Liver (tissue), 9 donors: ENCODE results near the gene MEN1. TPM values are rescaled to one million over a fixed set of nuclear protein-coding genes. Genes with fewer than 3 reads are reported as not detected.

Source experiments
- DNase-seq: peaks from one replicate; pipeline ENCODE4 v3.0.0-alpha.2; 2017; ENCODE audit warnings: low spot score
- H3K27ac ChIP-seq, 2 donors: one replicate each; pipeline ENCODE4 v1.7.0; 2013; ENCODE audit warnings: inconsistent platforms in 2 of 2, low read length in 2 of 2, control low read depth in 1 of 2, low read depth in 1 of 2, mild to moderate bottlenecking in 1 of 2
- H3K27me3 ChIP-seq, 4 donors: one replicate each; pipeline versions ENCODE4 v1.6.1 to v1.7.0; 2013; ENCODE audit warnings: low read length in 3 of 4, inconsistent platforms in 1 of 4, mild to moderate bottlenecking in 1 of 4, moderate library complexity in 1 of 4; ENCODE audit not compliant: control insufficient read depth in 4 of 4, insufficient read depth in 4 of 4
- H3K36me3 ChIP-seq, 4 donors: one replicate each; pipeline versions ENCODE4 v1.6.1 to v1.7.0; 2013; ENCODE audit warnings: low read length in 3 of 4, mild to moderate bottlenecking in 3 of 4, low read depth in 1 of 4, moderate library complexity in 1 of 4; ENCODE audit not compliant: control insufficient read depth in 4 of 4, insufficient read depth in 3 of 4
- H3K4me1 ChIP-seq, 4 donors: one replicate each; pipeline versions ENCODE4 v1.6.1 to v1.7.0; 2013; ENCODE audit warnings: low read length in 3 of 4, mild to moderate bottlenecking in 3 of 4, moderate library complexity in 1 of 4; ENCODE audit not compliant: control insufficient read depth in 4 of 4, insufficient read depth in 4 of 4
- H3K4me3 ChIP-seq, 3 donors: one replicate each; pipeline versions ENCODE4 v1.6.1 to v1.7.0; 2013; ENCODE audit warnings: low read length in 3 of 3, control low read depth in 1 of 3, low read depth in 1 of 3, mild to moderate bottlenecking in 1 of 3
- H3K9ac ChIP-seq, 2 donors: one replicate each; pipeline ENCODE4 v1.7.0; 2013; ENCODE audit warnings: low read length in 2 of 2, mild to moderate bottlenecking in 2 of 2, moderate library complexity in 2 of 2, control low read depth in 1 of 2, low read depth in 1 of 2
- H3K9me3 ChIP-seq, 4 donors: one replicate each; pipeline versions ENCODE4 v1.6.1 to v1.7.0; 2013; ENCODE audit warnings: low read length in 3 of 4; ENCODE audit not compliant: control insufficient read depth in 4 of 4
- HNF4A ChIP-seq, 2 donors: conservative IDR thresholded peaks; 2 replicates each; pipeline ENCODE4 v1.6.1; 2016; ENCODE audit warnings: antibody characterized with exemption in 2 of 2, mild to moderate bottlenecking in 2 of 2
- NR2F2 ChIP-seq: IDR thresholded peaks from 2 replicates; pipeline ENCODE4 v1.6.1; 2016; ENCODE audit warnings: antibody characterized with exemption
- SP1 ChIP-seq: IDR thresholded peaks from 2 replicates; pipeline ENCODE4 v1.6.1; 2018; ENCODE audit warnings: antibody characterized with exemption, mild to moderate bottlenecking
- TAF1 ChIP-seq: conservative IDR thresholded peaks from 2 replicates; pipeline ENCODE4 v1.6.1; 2016; ENCODE audit warnings: antibody characterized with exemption, mild to moderate bottlenecking
- WGBS: extraction: QIAGEN DNeasy Blood & Tissue Kit; methylation state at CpG from one replicate; pipeline ENCODE4 v1.1.7; 2013; 5-methylcytosine and 5-hydroxymethylcytosine counted together
- polyA plus RNA-seq, 2 donors: library from polyadenylated mRNA; stranded (reverse) in 1 of 2; unstranded in 1 of 2; fragments of 200-250 nt in 1 of 2; fragments of >200 nt in 1 of 2; fragmentation: Nextera tagmentation in 1 of 2; extraction: Ambion mirVana in 1 of 2; gene quantifications; one replicate each; pipeline versions ENCODE4 v1.2.1 to v1.2.3, GENCODE V29; 2013 to 2015
- total RNA-seq, 2 donors: library from RNA; depleted of rRNA; stranded (reverse); fragments of >200 nt; gene quantifications; one replicate each; pipeline ENCODE4 v1.2.3, GENCODE V29; 2014
- donor health status: healthy.
- donor health status: healthy.
- donor health status: healthy.
- donor health status: healthy.
- donor health status: healthy.

The MEN1 gene
- total and polyA plus RNA-seq, 4 donors: 9.0 to 15.1 (median 13.4) TPM

DNA sequence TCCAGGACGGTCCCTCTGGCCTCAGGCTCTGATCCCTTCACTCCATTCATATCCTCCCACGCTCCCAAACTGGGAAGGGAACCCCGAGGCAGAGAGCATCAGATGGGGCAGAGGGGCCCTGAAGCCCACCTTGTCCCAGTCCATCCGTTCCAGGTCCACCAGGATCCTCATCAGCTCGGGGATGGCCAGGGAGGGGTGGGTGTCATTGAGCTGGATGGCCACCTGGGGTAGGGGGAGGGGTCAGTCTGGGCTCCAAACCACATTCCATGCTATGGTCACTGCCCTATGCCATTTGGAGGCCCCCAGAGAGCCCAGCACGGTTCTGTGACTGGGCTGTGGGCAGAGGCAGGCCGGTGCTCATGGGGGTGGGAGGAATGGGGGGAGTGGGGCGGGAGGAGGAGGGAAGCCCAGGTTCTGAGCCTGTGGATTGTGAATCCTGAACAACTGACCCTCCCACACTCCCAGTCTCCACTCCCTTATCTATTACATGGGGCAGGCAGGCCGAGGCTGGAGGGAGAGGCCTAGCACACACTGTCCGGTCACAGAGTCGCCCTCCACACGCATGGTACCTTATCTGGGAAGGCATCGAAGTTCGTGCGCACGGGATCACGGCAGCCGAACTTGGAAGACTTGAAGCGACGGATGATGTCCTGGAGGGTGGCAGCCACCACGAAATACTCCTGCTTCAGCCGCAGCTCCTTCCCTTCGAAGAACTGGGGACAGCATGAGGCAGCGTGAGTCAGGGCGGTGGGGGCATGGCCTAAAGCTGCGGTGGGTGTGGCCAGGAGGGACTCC, 56.0 kb downstream of the MEN1 start:
- WGBS: 91% methylated on average over 26 of the region's 26 CpGs
- Histone ChIP-seq H3K36me3 (no peaks in the 10 kb centered on the region), H3K27me3 (no peaks in the 10 kb centered on the region), H3K9me3 (no peaks in the 10 kb centered on the region), H3K4me1 (no peaks in the 10 kb centered on the region), H3K27ac (no peak overlapping the region), H3K9ac (no peak overlapping the region), H3K4me3 (no peak overlapping the region)
- TF ChIP-seq SP1: no peak
- no peak for TF ChIP-seq TAF1
- no peak for TF ChIP-seq HNF4A (conservative IDR thresholded peaks at IDR 0.05)
- TF ChIP-seq NR2F2: no peak
- no peak for DNase-seq

Other genes starting within 250 kb of the MEN1 start
- under 1 TPM in 1 of 2 donors, not detected in 1; under 0.01 TPM for gene SLC22A12, start 219.3 kb downstream of the MEN1 start, total RNA-seq
- under 1 TPM in 1 of 2 donors, not detected in 1; 0.02 TPM for gene SLC22A12, start 219.3 kb downstream of the MEN1 start, polyA plus RNA-seq
- gene NRXN2, start 87.4 kb downstream of the MEN1 start, total RNA-seq: under 1 TPM; 0.17 to 0.79 TPM
- 1 to 10 TPM; 2.1 to 2.8 TPM for gene NRXN2, start 87.4 kb downstream of the MEN1 start, polyA plus RNA-seq
- 10 to 100 TPM; 12.1 to 14.9 TPM for gene RASGRP2, start 66.4 kb downstream of the MEN1 start, total RNA-seq
- gene RASGRP2, start 66.4 kb downstream of the MEN1 start, polyA plus RNA-seq: 1 to 10 TPM; 2.7 to 5.2 TPM
- 1 to 10 TPM in 1 of 2 donors, under 1 TPM in 1; 0.23 to 1.3 TPM for gene PYGM, start 50.6 kb downstream of the MEN1 start, total RNA-seq
- under 1 TPM; 0.26 to 0.32 TPM for gene PYGM, start 50.6 kb downstream of the MEN1 start, polyA plus RNA-seq
- gene SF1, start 32.0 kb downstream of the MEN1 start, total RNA-seq: 100 to 1,000 TPM in 1 of 2 donors, 10 to 100 TPM in 1; 46.2 to 135 TPM
- gene SF1, start 32.0 kb downstream of the MEN1 start, polyA plus RNA-seq: 10 to 100 TPM; 44.9 to 54.0 TPM
- gene MAP4K2, start 7.3 kb downstream of the MEN1 start, total RNA-seq: 1 to 10 TPM; 4.6 to 6.9 TPM
- 1 to 10 TPM; 2.1 to 2.3 TPM for gene MAP4K2, start 7.3 kb downstream of the MEN1 start, polyA plus RNA-seq
- gene CDC42BPG, start 34.1 kb upstream of the MEN1 start, total RNA-seq: 1 to 10 TPM in 1 of 2 donors, under 1 TPM in 1; 0.75 to 1.2 TPM
- under 1 TPM; 0.18 to 0.40 TPM for gene CDC42BPG, start 34.1 kb upstream of the MEN1 start, polyA plus RNA-seq
- 10 to 100 TPM; 27.3 to 36.4 TPM for gene EHD1, start 68.1 kb upstream of the MEN1 start, total RNA-seq
- gene EHD1, start 68.1 kb upstream of the MEN1 start, polyA plus RNA-seq: 10 to 100 TPM in 1 of 2 donors, 1 to 10 TPM in 1; 8.3 to 11.1 TPM
- gene ATG2A, start 106.7 kb upstream of the MEN1 start, total RNA-seq: 10 to 100 TPM; 18.3 to 27.8 TPM
- 10 to 100 TPM; 15.6 to 34.1 TPM for gene ATG2A, start 106.7 kb upstream of the MEN1 start, polyA plus RNA-seq
- 1 to 10 TPM; 5.3 to 6.6 TPM for gene PPP2R5B, start 114.1 kb upstream of the MEN1 start, total RNA-seq
- gene PPP2R5B, start 114.1 kb upstream of the MEN1 start, polyA plus RNA-seq: 1 to 10 TPM; 2.9 to 4.9 TPM
- not detected for gene GPHA2, start 125.3 kb upstream of the MEN1 start, total RNA-seq
- not detected for gene GPHA2, start 125.3 kb upstream of the MEN1 start, polyA plus RNA-seq
- not detected for gene MAJIN, start 161.6 kb upstream of the MEN1 start, total RNA-seq
- under 1 TPM; 0.09 to 0.31 TPM for gene MAJIN, start 161.6 kb upstream of the MEN1 start, polyA plus RNA-seq
- gene BATF2, start 186.4 kb upstream of the MEN1 start, total RNA-seq: 1 to 10 TPM in 1 of 2 donors, under 1 TPM in 1; 0.51 to 1.2 TPM
- 1 to 10 TPM; 1.6 to 3.2 TPM for gene BATF2, start 186.4 kb upstream of the MEN1 start, polyA plus RNA-seq
- gene ARL2, start 203.6 kb upstream of the MEN1 start, total RNA-seq: 10 to 100 TPM; 10.8 to 17.1 TPM
- gene ARL2, start 203.6 kb upstream of the MEN1 start, polyA plus RNA-seq: 10 to 100 TPM; 12.9 to 19.5 TPM
- gene SNX15, start 216.9 kb upstream of the MEN1 start, total RNA-seq: 1 to 10 TPM; 4.5 to 7.2 TPM
- gene SNX15, start 216.9 kb upstream of the MEN1 start, polyA plus RNA-seq: 1 to 10 TPM; 4.8 to 6.7 TPM
- gene SAC3D1, start 230.7 kb upstream of the MEN1 start, total RNA-seq: 1 to 10 TPM; 3.8 to 7.9 TPM
- gene SAC3D1, start 230.7 kb upstream of the MEN1 start, polyA plus RNA-seq: 1 to 10 TPM; 6.1 to 7.4 TPM
- 1 to 10 TPM; 1.2 to 2.1 TPM for gene NAALADL1, start 248.0 kb upstream of the MEN1 start, total RNA-seq
- gene NAALADL1, start 248.0 kb upstream of the MEN1 start, polyA plus RNA-seq: 1 to 10 TPM; 1.6 to 1.7 TPM